CD4-positive, alpha-beta T cell (primary cell): ENCODE data around the gene LZIC. TPM values are rescaled to one million over a fixed set of nuclear protein-coding genes. Genes with fewer than 3 reads are reported as not detected.
"Not testable (repeated sequence)": the region's sequence is repeated elsewhere in the genome, so short reads cannot be mapped to it uniquely, and the experiment has no call there.

ENCODE experiments used
- ATAC-seq: fragments of 200-7000 bp; cut with Tn5 transposase; one replicate; pipeline ENCODE4 v1.10.0; 2022; ENCODE audit warnings: mild to moderate bottlenecking; ENCODE audit not compliant: poor library complexity
- CTCF ChIA-PET: fragments of 350-600 bp; sonication (Branson Sonifier 250); formaldehyde crosslinking; loops from one replicate; lab custom pipeline; 2021; ENCODE audit warnings: antibody characterized with exemption, inconsistent platforms; lab: Charles Lee
- POLR2A ChIA-PET: fragments of 350-600 bp; sonication (Branson Sonifier 250); formaldehyde crosslinking; loops from one replicate; lab custom pipeline; 2021; ENCODE audit warnings: antibody characterized with exemption, inconsistent platforms; lab: Charles Lee
- DNase-seq, 14 experiments: peaks; one replicate each; pipeline ENCODE4 v3.0.0-alpha.2; 2013 to 2020; ENCODE audit warnings: mixed read lengths in 2 of 14
- H3K27ac ChIP-seq, 2 donors: one replicate each; pipeline versions ENCODE4 v1.5.1 to v1.7.0; 2013; ENCODE audit warnings: low read length in 2 of 2, low read depth in 1 of 2, mild to moderate bottlenecking in 1 of 2
- H3K27me3 ChIP-seq, 2 experiments: 1 replicate in 1 of 2; 2 replicates in 1 of 2; pipeline versions ENCODE4 v1.6.1 to v1.7.0; 2013; ENCODE audit warnings: low read length in 2 of 2, control low read depth in 1 of 2, mild to moderate bottlenecking in 1 of 2, moderate library complexity in 1 of 2; ENCODE audit not compliant: insufficient read depth in 2 of 2, control insufficient read depth in 1 of 2
- H3K36me3 ChIP-seq: one replicate; pipeline ENCODE4 v1.6.1; 2013; ENCODE audit warnings: low read length, control low read depth; ENCODE audit not compliant: insufficient read depth
- H3K4me1 ChIP-seq: one replicate; pipeline ENCODE4 v1.6.1; 2013; ENCODE audit warnings: low read length, control low read depth; ENCODE audit not compliant: insufficient read depth
- H3K4me3 ChIP-seq: one replicate; pipeline ENCODE4 v1.5.1; 2013; ENCODE audit warnings: mild to moderate bottlenecking, low read length, moderate library complexity
- H3K9me3 ChIP-seq, 2 experiments: 1 replicate in 1 of 2; 2 replicates in 1 of 2; pipeline versions ENCODE4 v1.6.1 to v1.7.0; 2013; ENCODE audit warnings: low read length in 2 of 2, mild to moderate bottlenecking in 2 of 2, control low read depth in 1 of 2, moderate library complexity in 1 of 2; ENCODE audit not compliant: control insufficient read depth in 1 of 2, insufficient read depth in 1 of 2
- H3K27ac Mint-ChIP-seq: one replicate; pipeline ENCODE4 v1.8.0; 2020; ENCODE audit warnings: mixed read lengths
- H3K27me3 Mint-ChIP-seq: one replicate; pipeline ENCODE4 v1.8.0; 2021; ENCODE audit warnings: mixed read lengths
- H3K36me3 Mint-ChIP-seq: one replicate; pipeline ENCODE4 v1.8.0; 2021; ENCODE audit warnings: low read depth, mixed read lengths
- H3K4me1 Mint-ChIP-seq: one replicate; pipeline ENCODE4 v1.8.0; 2021; ENCODE audit warnings: low read depth, mixed read lengths
- H3K4me3 Mint-ChIP-seq: one replicate; pipeline ENCODE4 v1.8.0; 2020; ENCODE audit warnings: mild to moderate bottlenecking, mixed read lengths
- H3K9me3 Mint-ChIP-seq: one replicate; pipeline ENCODE4 v1.8.0; 2020; ENCODE audit warnings: mixed read lengths
- intact Hi-C, 2 experiments: fragments of 100-400 bp; cut with DNase I in 1 of 2; cut with micrococcal nuclease in 1 of 2; formaldehyde crosslinking; loops; one replicate each; pipeline versions ENCODE4 v1.15.1 to v1.9.0; 2023 to 2025; cut with DNase I, micrococcal nuclease
- total RNA-seq, 174 experiments: library from RNA in 2 of 174; stranded (reverse) in 2 of 174; gene quantifications; one replicate each; pipeline ENCODE4 v1.2.3 and lab custom pipeline; 2021 to 2026
- TF ChIP-seq, protein P1 (sequence below): fragments of 200-600 bp; IDR thresholded peaks from one replicate; pipeline ENCODE4 v1.8.0; 2022; ENCODE audit warnings: antibody characterized with exemption, mild to moderate bottlenecking

Gene LZIC
- total RNA-seq, 2 experiments from 2014 or later = 16.0 to 18.1 TPM

DNA sequence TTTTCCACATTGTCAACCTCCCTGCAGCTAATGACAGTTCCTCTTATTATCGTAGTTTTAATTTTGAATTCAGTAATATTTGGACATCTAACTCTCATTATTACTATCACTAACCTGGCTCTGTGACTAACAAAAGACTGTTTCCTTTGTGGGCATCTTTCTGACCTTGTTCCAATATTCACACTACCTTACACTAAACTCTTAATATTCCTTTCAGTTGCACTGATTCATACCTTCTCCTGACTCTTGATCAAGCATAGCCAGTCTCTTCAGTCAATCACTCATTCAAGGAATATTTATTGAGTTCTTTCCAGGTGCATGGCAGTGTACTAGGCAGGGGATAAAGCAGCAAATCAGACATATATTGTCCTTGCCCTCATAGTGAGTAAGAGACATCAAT is 25.3 kb downstream of the LZIC start:
- Histone ChIP-seq H3K4me1 (no peaks in the 10 kb centered on the region), H3K9me3 (no peaks in the 10 kb centered on the region), H3K27me3 (no peaks in the 10 kb centered on the region), H3K4me3 (no peak overlapping the region), H3K27ac (no peak overlapping the region), H3K36me3 (no peaks in the 10 kb centered on the region)
- H3K36me3 Mint-ChIP-seq = no peaks in the 10 kb centered on the region
- H3K4me3 Mint-ChIP-seq = no peak overlapping the region
- no peaks in the 10 kb centered on the region for H3K9me3 Mint-ChIP-seq
- H3K27me3 Mint-ChIP-seq = no peaks in the 10 kb centered on the region
- no peaks in the 10 kb centered on the region for H3K4me1 Mint-ChIP-seq
- ATAC-seq (no peak), DNase-seq (no peak)
- H3K27ac Mint-ChIP-seq = no peak overlapping the region
- CTCF ChIA-PET = interaction anchor here (0.6 to 1.6 kb wide), 2 partner anchors 32 to 38 kb away, joined by 3 to 4 read pairs; no protein-coding TSS in a partner anchor
- intact Hi-C loops = loop anchor here in 1 of 2 experiments (10.0 kb wide), 1 partner anchor 793 kb away; the partner anchor contains the start of gene GPR157
- POLR2A ChIA-PET = no interaction called here
- TF ChIP-seq, protein P1, sequence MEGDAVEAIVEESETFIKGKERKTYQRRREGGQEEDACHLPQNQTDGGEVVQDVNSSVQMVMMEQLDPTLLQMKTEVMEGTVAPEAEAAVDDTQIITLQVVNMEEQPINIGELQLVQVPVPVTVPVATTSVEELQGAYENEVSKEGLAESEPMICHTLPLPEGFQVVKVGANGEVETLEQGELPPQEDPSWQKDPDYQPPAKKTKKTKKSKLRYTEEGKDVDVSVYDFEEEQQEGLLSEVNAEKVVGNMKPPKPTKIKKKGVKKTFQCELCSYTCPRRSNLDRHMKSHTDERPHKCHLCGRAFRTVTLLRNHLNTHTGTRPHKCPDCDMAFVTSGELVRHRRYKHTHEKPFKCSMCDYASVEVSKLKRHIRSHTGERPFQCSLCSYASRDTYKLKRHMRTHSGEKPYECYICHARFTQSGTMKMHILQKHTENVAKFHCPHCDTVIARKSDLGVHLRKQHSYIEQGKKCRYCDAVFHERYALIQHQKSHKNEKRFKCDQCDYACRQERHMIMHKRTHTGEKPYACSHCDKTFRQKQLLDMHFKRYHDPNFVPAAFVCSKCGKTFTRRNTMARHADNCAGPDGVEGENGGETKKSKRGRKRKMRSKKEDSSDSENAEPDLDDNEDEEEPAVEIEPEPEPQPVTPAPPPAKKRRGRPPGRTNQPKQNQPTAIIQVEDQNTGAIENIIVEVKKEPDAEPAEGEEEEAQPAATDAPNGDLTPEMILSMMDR = no peak

DNA sequence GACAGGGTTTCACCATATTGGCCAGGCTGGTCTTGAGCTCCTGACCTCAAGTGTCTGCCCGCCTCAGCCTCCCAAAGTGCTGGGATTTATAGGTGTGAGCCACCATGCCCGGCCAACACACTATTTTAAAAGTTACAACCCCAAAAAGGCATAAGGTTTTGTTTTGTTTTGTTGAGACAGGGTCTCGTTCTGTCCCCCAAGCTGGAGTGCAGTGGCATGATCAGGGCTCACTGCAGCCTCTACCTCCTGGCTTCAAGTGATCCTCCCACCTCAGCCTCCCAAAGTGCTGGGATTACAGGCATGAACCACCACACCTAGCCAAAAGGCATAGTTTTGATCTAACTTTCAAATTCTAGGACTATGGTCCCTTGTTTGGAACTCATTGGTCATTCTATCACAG is 25.7 kb downstream of the LZIC start:
- H3K36me3 ChIP-seq, DNase-seq, H3K9me3 ChIP-seq, H3K27me3 Mint-ChIP-seq, H3K4me3 ChIP-seq, ATAC-seq, H3K36me3 Mint-ChIP-seq, H3K27me3 ChIP-seq, H3K9me3 Mint-ChIP-seq, POLR2A ChIA-PET, H3K27ac ChIP-seq, H3K27ac Mint-ChIP-seq, H3K4me1 ChIP-seq, H3K4me1 Mint-ChIP-seq, H3K4me3 Mint-ChIP-seq: not testable (repeated sequence)
- CTCF ChIA-PET = interaction anchor here (0.6 to 1.6 kb wide), 2 partner anchors 33 to 39 kb away, joined by 3 to 4 read pairs; no protein-coding TSS in a partner anchor
- intact Hi-C loops = loop anchor here in 1 of 2 experiments (10.0 kb wide), 1 partner anchor 793 kb away; the partner anchor contains the start of gene GPR157

DNA sequence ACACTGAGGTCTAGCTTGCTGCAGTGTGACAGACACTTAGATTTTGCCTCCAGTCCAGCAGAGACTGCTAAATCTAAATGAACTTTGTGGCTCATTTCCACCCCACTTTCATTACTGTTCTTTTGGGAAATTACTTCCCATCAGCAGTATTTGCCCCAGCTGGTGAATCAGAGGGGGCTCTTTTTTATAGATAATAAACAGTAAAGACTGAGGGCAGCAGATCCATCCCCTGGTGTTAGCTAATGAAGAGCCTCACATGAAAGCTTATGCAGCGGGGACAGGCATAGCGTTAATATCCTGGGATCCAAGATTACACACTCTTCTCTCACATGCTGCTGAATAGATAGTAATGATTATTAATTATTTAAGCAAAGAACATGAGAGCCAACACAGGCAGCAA is 26.7 kb downstream of the LZIC start:
- Histone ChIP-seq H3K9me3 (no peaks in the 10 kb centered on the region), H3K27me3 (no peaks in the 10 kb centered on the region), H3K4me3 (no peak overlapping the region), H3K27ac (no peak overlapping the region), H3K4me1 (peaks cover 3% of the 10 kb centered on the region), H3K36me3 (no peaks in the 10 kb centered on the region)
- no peaks in the 10 kb centered on the region for H3K9me3 Mint-ChIP-seq
- intact Hi-C loops = loop anchor here in 1 of 2 experiments (10.0 kb wide), 1 partner anchor 792 kb away; the partner anchor contains the start of gene GPR157
- H3K27me3 Mint-ChIP-seq = no peaks in the 10 kb centered on the region
- peaks cover 9% of the 10 kb centered on the region for H3K4me1 Mint-ChIP-seq
- no peaks in the 10 kb centered on the region for H3K36me3 Mint-ChIP-seq
- no peak for ATAC-seq
- ChIA-PET CTCF (interaction anchor here (1.6 kb wide), 1 partner anchor 34 kb away, joined by 4 read pairs; no protein-coding TSS in a partner anchor), POLR2A (no interaction called here)
- DNase-seq = no peak
- no peak overlapping the region for H3K27ac Mint-ChIP-seq
- H3K4me3 Mint-ChIP-seq = no peak overlapping the region
- TF ChIP-seq, protein P1 = no peak

DNA sequence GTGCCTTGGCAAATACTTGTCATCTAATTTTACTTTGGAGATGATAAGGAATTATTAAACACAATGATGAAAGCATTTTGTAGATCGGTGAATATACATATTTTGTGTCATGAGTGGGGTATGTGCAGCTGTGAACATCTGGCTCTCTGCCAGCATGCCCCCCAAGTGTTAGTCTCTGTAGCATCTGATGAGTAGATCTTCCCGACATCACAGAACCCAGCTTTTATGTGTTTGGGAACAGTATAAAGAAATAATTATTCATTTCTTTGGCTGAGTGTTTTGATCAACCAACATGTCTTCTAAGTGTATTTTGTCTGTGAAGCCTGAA is 28.6 kb downstream of the LZIC start:
- no peaks in the 10 kb centered on the region for H3K9me3 ChIP-seq
- H3K27ac ChIP-seq = no peak overlapping the region
- Mint-ChIP-seq H3K4me3 (no peak overlapping the region), H3K27me3 (no peaks in the 10 kb centered on the region), H3K27ac (no peak overlapping the region), H3K9me3 (no peaks in the 10 kb centered on the region), H3K36me3 (no peaks in the 10 kb centered on the region), H3K4me1 (peaks cover 21% of the 10 kb centered on the region)
- intact Hi-C loops = loop anchor here in 1 of 2 experiments (10.0 kb wide), 1 partner anchor 790 kb away; the partner anchor contains the start of gene GPR157
- no peak for DNase-seq
- no peak overlapping the region for H3K4me3 ChIP-seq
- ATAC-seq = no peak
- ChIA-PET CTCF (interaction anchor here (1.2 to 1.5 kb wide), 2 partner anchors 29 to 36 kb away, joined by 3 to 5 read pairs; partner anchors contain the start of genes LZIC and NMNAT1), POLR2A (no interaction called here)
- H3K27me3 ChIP-seq = no peaks in the 10 kb centered on the region
- H3K4me1 ChIP-seq = peaks cover 12% of the 10 kb centered on the region
- TF ChIP-seq, protein P1 = no peak
- no peaks in the 10 kb centered on the region for H3K36me3 ChIP-seq
